ENCODE data around the gene PILRA. TPM values are rescaled to one million over a fixed set of nuclear protein-coding genes. Genes with fewer than 3 reads are reported as not detected.
"Not testable (repeated sequence)": the region's sequence is repeated elsewhere in the genome, so short reads cannot be mapped to it uniquely, and the experiment has no call there.

Gene PILRA
- 18.8 TPM for total RNA-seq
- polyA plus RNA-seq (ENCODE audit: insufficient read depth, low read depth, low replicate concordance): 15.4 TPM
- long read RNA-seq, donor 1: 0 reads
- long read RNA-seq, donor 2, partial matches to known transcripts: 0 of 1 reads
- long read RNA-seq, donor 2, other reads (novel, unspliced or antisense): 0 of 1 reads
- long read RNA-seq, donor 3: 0 reads
- long read RNA-seq, donor 4: 0 reads
- long read RNA-seq, donor 5: 0 reads
- long read RNA-seq, donor 6: 0 reads
- long read RNA-seq, donor 7, partial matches to known transcripts: 3 of 7 reads
- long read RNA-seq, donor 7, other reads (novel, unspliced or antisense): 2 of 7 reads
- long read RNA-seq, donor 8: 0 reads
- long read RNA-seq, donor 9: 0 reads
- long read RNA-seq, donor 10: 0 reads

GRCh38 chr7:100373261-100373831 is at the start of gene PILRA:
TSS of gene PILRA (plus strand) at chr7:100373487. CDS start at chr7:100373657, 170 bp downstream.
- H3K27ac ChIP-seq (ENCODE audit: low read depth in 2 of 2, low read length in 2 of 2): no peak within 1 kb of the TSS
- DNase-seq: peak in 1 of 5 donors; percentile 68
- no peak for FAIRE-seq
- peak within 1 kb of the TSS in 1 of 3 donors; percentile 3 for H3K9ac ChIP-seq (ENCODE audit: low read length in 3 of 3)
- H3K27me3 ChIP-seq (ENCODE audit: control insufficient read depth, insufficient read depth, low read length): no peaks in the 10 kb centered on the region
- peaks cover 0 to 3% (median 0%) of the 10 kb centered on the region in 3 donors for H3K4me1 ChIP-seq (ENCODE audit: control insufficient read depth in 2 of 3, insufficient read depth in 2 of 3, low read depth in 1 of 3, low read length in 3 of 3)
- no peak for TF ChIP-seq CTCF (IDR thresholded peaks at IDR 0.05; ENCODE audit: borderline replicate concordance, extremely low read depth, insufficient read depth)
- peak within 1 kb of the TSS in 1 of 3 donors; percentile 28 for H3K4me3 ChIP-seq (ENCODE audit: low read length in 3 of 3)
- H3K9me3 ChIP-seq (ENCODE audit: control insufficient read depth in 2 of 3, insufficient read depth in 1 of 3, low read length in 3 of 3): no peaks in the 10 kb centered on the region
- intact Hi-C loops (cut with DNase I): no loop called here
- H3K36me3 ChIP-seq (ENCODE audit: control insufficient read depth in 2 of 3, insufficient read depth in 3 of 3, low read length in 3 of 3): no peaks in the 10 kb centered on the region

GRCh38 chr7:100324194-100324593 is 49.1 kb upstream of the PILRA start:
- H3K9me3 ChIP-seq (ENCODE audit: control insufficient read depth in 2 of 3, insufficient read depth in 1 of 3, low read length in 3 of 3); FAIRE-seq; H3K4me1 ChIP-seq (ENCODE audit: control insufficient read depth in 2 of 3, insufficient read depth in 2 of 3, low read depth in 1 of 3, low read length in 3 of 3); H3K27me3 ChIP-seq (ENCODE audit: control insufficient read depth, insufficient read depth, low read length); H3K27ac ChIP-seq (ENCODE audit: low read depth in 2 of 2, low read length in 2 of 2); H3K4me3 ChIP-seq (ENCODE audit: low read length in 3 of 3); DNase-seq; H3K9ac ChIP-seq (ENCODE audit: low read length in 3 of 3); H3K36me3 ChIP-seq (ENCODE audit: control insufficient read depth in 2 of 3, insufficient read depth in 3 of 3, low read length in 3 of 3); intact Hi-C loops (cut with DNase I): not testable (repeated sequence)

GRCh38 chr7:100325671-100326070 is 47.6 kb upstream of the PILRA start:
- H3K27me3 ChIP-seq (ENCODE audit: control insufficient read depth, insufficient read depth, low read length); H3K9me3 ChIP-seq (ENCODE audit: control insufficient read depth in 2 of 3, insufficient read depth in 1 of 3, low read length in 3 of 3); H3K4me1 ChIP-seq (ENCODE audit: control insufficient read depth in 2 of 3, insufficient read depth in 2 of 3, low read depth in 1 of 3, low read length in 3 of 3); H3K36me3 ChIP-seq (ENCODE audit: control insufficient read depth in 2 of 3, insufficient read depth in 3 of 3, low read length in 3 of 3); FAIRE-seq; H3K4me3 ChIP-seq (ENCODE audit: low read length in 3 of 3); H3K27ac ChIP-seq (ENCODE audit: low read depth in 2 of 2, low read length in 2 of 2); intact Hi-C loops (cut with DNase I); H3K9ac ChIP-seq (ENCODE audit: low read length in 3 of 3); DNase-seq: not testable (repeated sequence)

- H3K36me3 ChIP-seq (ENCODE audit: control insufficient read depth in 2 of 3, insufficient read depth in 3 of 3, low read length in 3 of 3); H3K27ac ChIP-seq (ENCODE audit: low read depth in 2 of 2, low read length in 2 of 2); H3K27me3 ChIP-seq (ENCODE audit: control insufficient read depth, insufficient read depth, low read length); intact Hi-C loops (cut with DNase I); H3K9ac ChIP-seq (ENCODE audit: low read length in 3 of 3); H3K4me1 ChIP-seq (ENCODE audit: control insufficient read depth in 2 of 3, insufficient read depth in 2 of 3, low read depth in 1 of 3, low read length in 3 of 3); H3K9me3 ChIP-seq (ENCODE audit: control insufficient read depth in 2 of 3, insufficient read depth in 1 of 3, low read length in 3 of 3); H3K4me3 ChIP-seq (ENCODE audit: low read length in 3 of 3); DNase-seq; FAIRE-seq: not testable (repeated sequence)
Observed at GRCh38 chr7:100326914-100327313, 46.4 kb upstream of the PILRA start.

GRCh38 chr7:100335566-100336466 is 37.5 kb upstream of the PILRA start:
- H3K9me3 ChIP-seq (ENCODE audit: control insufficient read depth in 2 of 3, insufficient read depth in 1 of 3, low read length in 3 of 3); H3K4me1 ChIP-seq (ENCODE audit: control insufficient read depth in 2 of 3, insufficient read depth in 2 of 3, low read depth in 1 of 3, low read length in 3 of 3); H3K36me3 ChIP-seq (ENCODE audit: control insufficient read depth in 2 of 3, insufficient read depth in 3 of 3, low read length in 3 of 3); intact Hi-C loops (cut with DNase I); H3K27me3 ChIP-seq (ENCODE audit: control insufficient read depth, insufficient read depth, low read length): not testable (repeated sequence)
- H3K4me3 ChIP-seq (ENCODE audit: low read length in 3 of 3): peak overlapping the region; percentile 73 to 77 (median 77)
- peak overlapping the region; percentile 96 to 97 for H3K27ac ChIP-seq (ENCODE audit: low read depth in 2 of 2, low read length in 2 of 2)
- DNase-seq (peak; percentile 94 to 97 (median 96)), FAIRE-seq (peak; percentile 91)
- H3K9ac ChIP-seq (ENCODE audit: low read length in 3 of 3): peak overlapping the region; percentile 48 to 77 (median 75)

GRCh38 chr7:100338083-100338696 is 35.1 kb upstream of the PILRA start:
- H3K9ac ChIP-seq (ENCODE audit: low read length in 3 of 3); H3K27me3 ChIP-seq (ENCODE audit: control insufficient read depth, insufficient read depth, low read length); H3K27ac ChIP-seq (ENCODE audit: low read depth in 2 of 2, low read length in 2 of 2); intact Hi-C loops (cut with DNase I); H3K4me1 ChIP-seq (ENCODE audit: control insufficient read depth in 2 of 3, insufficient read depth in 2 of 3, low read depth in 1 of 3, low read length in 3 of 3); FAIRE-seq; H3K9me3 ChIP-seq (ENCODE audit: control insufficient read depth in 2 of 3, insufficient read depth in 1 of 3, low read length in 3 of 3); H3K36me3 ChIP-seq (ENCODE audit: control insufficient read depth in 2 of 3, insufficient read depth in 3 of 3, low read length in 3 of 3); DNase-seq; H3K4me3 ChIP-seq (ENCODE audit: low read length in 3 of 3): not testable (repeated sequence)

- intact Hi-C loops (cut with DNase I); H3K9me3 ChIP-seq (ENCODE audit: control insufficient read depth in 2 of 3, insufficient read depth in 1 of 3, low read length in 3 of 3); H3K27me3 ChIP-seq (ENCODE audit: control insufficient read depth, insufficient read depth, low read length); H3K4me1 ChIP-seq (ENCODE audit: control insufficient read depth in 2 of 3, insufficient read depth in 2 of 3, low read depth in 1 of 3, low read length in 3 of 3); H3K9ac ChIP-seq (ENCODE audit: low read length in 3 of 3); H3K4me3 ChIP-seq (ENCODE audit: low read length in 3 of 3); H3K36me3 ChIP-seq (ENCODE audit: control insufficient read depth in 2 of 3, insufficient read depth in 3 of 3, low read length in 3 of 3); H3K27ac ChIP-seq (ENCODE audit: low read depth in 2 of 2, low read length in 2 of 2); FAIRE-seq: not testable (repeated sequence)
- peak in 1 of 5 donors; percentile 11 for DNase-seq
Observed at GRCh38 chr7:100341286-100341685, 32.0 kb upstream of the PILRA start.
